ENCODE measurements around the gene ASAP2. TPM values are rescaled to one million over a fixed set of nuclear protein-coding genes. Genes with fewer than 3 reads are reported as not detected.
A peak's percentile ranks its signal among the peaks of the same experiment; 100 is the strongest.

ASAP2 gene
- total RNA-seq, 1 donor from 2014 or later: 49.6 TPM

- no peak for DNase-seq
- Mint-ChIP-seq H3K4me1 (ENCODE audit: low read depth, unreplicated experiment) (peaks cover 25% of the 10 kb centered on the region), H3K27me3 (ENCODE audit: unreplicated experiment) (peaks cover 4% of the 10 kb centered on the region), H3K36me3 (ENCODE audit: unreplicated experiment) (no peaks in the 10 kb centered on the region), H3K27ac (ENCODE audit: unreplicated experiment) (no peak overlapping the region), H3K4me3 (ENCODE audit: unreplicated experiment) (no peak overlapping the region), H3K9me3 (ENCODE audit: unreplicated experiment) (peaks cover 4% of the 10 kb centered on the region)
- TF ChIP-seq, protein P1, sequence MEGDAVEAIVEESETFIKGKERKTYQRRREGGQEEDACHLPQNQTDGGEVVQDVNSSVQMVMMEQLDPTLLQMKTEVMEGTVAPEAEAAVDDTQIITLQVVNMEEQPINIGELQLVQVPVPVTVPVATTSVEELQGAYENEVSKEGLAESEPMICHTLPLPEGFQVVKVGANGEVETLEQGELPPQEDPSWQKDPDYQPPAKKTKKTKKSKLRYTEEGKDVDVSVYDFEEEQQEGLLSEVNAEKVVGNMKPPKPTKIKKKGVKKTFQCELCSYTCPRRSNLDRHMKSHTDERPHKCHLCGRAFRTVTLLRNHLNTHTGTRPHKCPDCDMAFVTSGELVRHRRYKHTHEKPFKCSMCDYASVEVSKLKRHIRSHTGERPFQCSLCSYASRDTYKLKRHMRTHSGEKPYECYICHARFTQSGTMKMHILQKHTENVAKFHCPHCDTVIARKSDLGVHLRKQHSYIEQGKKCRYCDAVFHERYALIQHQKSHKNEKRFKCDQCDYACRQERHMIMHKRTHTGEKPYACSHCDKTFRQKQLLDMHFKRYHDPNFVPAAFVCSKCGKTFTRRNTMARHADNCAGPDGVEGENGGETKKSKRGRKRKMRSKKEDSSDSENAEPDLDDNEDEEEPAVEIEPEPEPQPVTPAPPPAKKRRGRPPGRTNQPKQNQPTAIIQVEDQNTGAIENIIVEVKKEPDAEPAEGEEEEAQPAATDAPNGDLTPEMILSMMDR (IDR thresholded peaks at IDR 0.05; ENCODE audit: partially characterized antibody, unreplicated experiment): no peak
Observed at GRCh38 chr2:9416962-9417316, 210.3 kb downstream of the ASAP2 start.

DNA sequence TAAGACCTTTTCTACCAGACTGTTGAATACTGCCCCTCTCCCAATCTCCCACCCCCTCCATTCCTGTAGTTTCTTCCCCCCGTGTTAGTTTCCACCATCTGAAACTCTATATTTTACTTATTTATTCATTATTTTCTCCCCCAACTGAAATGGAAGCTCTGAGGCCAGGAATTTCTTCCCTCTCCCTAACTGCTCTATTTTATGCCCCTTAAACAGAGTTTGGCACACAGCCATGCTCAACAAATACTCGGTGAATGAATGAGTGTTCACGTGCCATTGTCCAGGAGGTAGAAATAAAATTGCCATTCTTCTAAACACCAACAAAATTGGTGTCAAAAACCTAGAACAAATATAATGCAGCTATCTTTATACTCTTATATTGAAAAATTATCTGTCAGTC is 211.1 kb downstream of the ASAP2 start:
- TF ChIP-seq, protein P1 (IDR thresholded peaks at IDR 0.05; ENCODE audit: partially characterized antibody, unreplicated experiment): no peak
- Mint-ChIP-seq H3K4me3 (ENCODE audit: unreplicated experiment) (no peak overlapping the region), H3K27me3 (ENCODE audit: unreplicated experiment) (peaks cover 3% of the 10 kb centered on the region), H3K36me3 (ENCODE audit: unreplicated experiment) (no peaks in the 10 kb centered on the region), H3K27ac (ENCODE audit: unreplicated experiment) (no peak overlapping the region), H3K9me3 (ENCODE audit: unreplicated experiment) (peaks cover 4% of the 10 kb centered on the region), H3K4me1 (ENCODE audit: low read depth, unreplicated experiment) (peaks cover 31% of the 10 kb centered on the region)
- no peak for DNase-seq

GRCh38 chr2:9418746-9419145 is 212.1 kb downstream of the ASAP2 start:
- no peak for DNase-seq
- Mint-ChIP-seq H3K9me3 (ENCODE audit: unreplicated experiment) (peaks cover 4% of the 10 kb centered on the region), H3K27ac (ENCODE audit: unreplicated experiment) (no peak overlapping the region), H3K36me3 (ENCODE audit: unreplicated experiment) (no peaks in the 10 kb centered on the region), H3K27me3 (ENCODE audit: unreplicated experiment) (peaks cover 2% of the 10 kb centered on the region), H3K4me3 (ENCODE audit: unreplicated experiment) (no peak overlapping the region), H3K4me1 (ENCODE audit: low read depth, unreplicated experiment) (peaks cover 31% of the 10 kb centered on the region)
- TF ChIP-seq, protein P1 (IDR thresholded peaks at IDR 0.05; ENCODE audit: partially characterized antibody, unreplicated experiment): no peak

GRCh38 chr2:9419541-9419940 is 212.9 kb downstream of the ASAP2 start:
- no peaks in the 10 kb centered on the region for H3K36me3 Mint-ChIP-seq (ENCODE audit: unreplicated experiment)
- H3K4me3 Mint-ChIP-seq (ENCODE audit: unreplicated experiment): peak overlapping the region; percentile 80
- peaks cover 34% of the 10 kb centered on the region for H3K4me1 Mint-ChIP-seq (ENCODE audit: low read depth, unreplicated experiment)

DNA sequence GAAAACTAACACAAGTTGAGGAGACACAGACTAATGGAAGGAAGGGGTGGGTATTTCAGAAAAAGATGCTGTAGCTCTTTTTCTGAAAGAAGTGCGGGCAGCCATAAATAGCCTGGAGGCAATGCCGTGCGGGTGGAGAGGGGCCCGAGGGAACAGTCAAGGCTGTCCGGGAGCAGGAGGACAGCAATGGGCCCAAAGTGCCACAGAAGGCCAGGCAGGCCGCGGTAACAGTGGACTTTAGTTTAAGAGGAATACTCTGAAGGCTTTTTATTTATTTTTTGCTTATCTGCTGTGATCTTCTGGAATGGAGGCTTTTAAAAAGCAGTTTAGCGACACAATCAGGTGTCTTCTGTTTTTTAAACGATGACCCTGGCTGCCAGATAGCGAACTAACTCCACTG is 213.9 kb downstream of the ASAP2 start:
- TF ChIP-seq, protein P1 (IDR thresholded peaks at IDR 0.05; ENCODE audit: partially characterized antibody, unreplicated experiment): no peak
- Mint-ChIP-seq H3K4me3 (ENCODE audit: unreplicated experiment) (peak overlapping the region; percentile 80), H3K4me1 (ENCODE audit: low read depth, unreplicated experiment) (peaks cover 34% of the 10 kb centered on the region), H3K27me3 (ENCODE audit: unreplicated experiment) (peaks cover 2% of the 10 kb centered on the region), H3K9me3 (ENCODE audit: unreplicated experiment) (peaks cover 4% of the 10 kb centered on the region), H3K36me3 (ENCODE audit: unreplicated experiment) (no peaks in the 10 kb centered on the region), H3K27ac (ENCODE audit: unreplicated experiment) (peak overlapping the region; percentile 76)
- peak; percentile 62 for DNase-seq

More at GRCh38 chr2:9419541-9419940, 212.9 kb downstream of the ASAP2 start:
- DNase-seq: no peak
- H3K9me3 Mint-ChIP-seq (ENCODE audit: unreplicated experiment): peaks cover 4% of the 10 kb centered on the region
- TF ChIP-seq, protein P1 (IDR thresholded peaks at IDR 0.05; ENCODE audit: partially characterized antibody, unreplicated experiment): no peak
- no peak overlapping the region for H3K27ac Mint-ChIP-seq (ENCODE audit: unreplicated experiment)
- peaks cover 2% of the 10 kb centered on the region for H3K27me3 Mint-ChIP-seq (ENCODE audit: unreplicated experiment)
